SW480 (cell line): Measurements from ENCODE around the gene UNC5A.
A peak's percentile ranks its signal among the peaks of the same experiment; 100 is the strongest.

ENCODE experiments used
- DNase-seq: peaks from one replicate; pipeline ENCODE4 v3.0.0-alpha.2; 2016; ENCODE audit warnings: low spot score

Gene UNC5A

GRCh38 chr5:176810081-176810597, at the start of gene UNC5A:
Gene UNC5A, plus strand, starts transcription at chr5:176810559. Its CDS starts 192 bp downstream, at chr5:176810751.
- no peak for DNase-seq

- no peak for DNase-seq
Measured at GRCh38 chr5:176761755-176762154, 48.6 kb upstream of the UNC5A start.

GRCh38 chr5:176762489-176762888, 47.9 kb upstream of the UNC5A start:
- peak; percentile 77 for DNase-seq

DNA sequence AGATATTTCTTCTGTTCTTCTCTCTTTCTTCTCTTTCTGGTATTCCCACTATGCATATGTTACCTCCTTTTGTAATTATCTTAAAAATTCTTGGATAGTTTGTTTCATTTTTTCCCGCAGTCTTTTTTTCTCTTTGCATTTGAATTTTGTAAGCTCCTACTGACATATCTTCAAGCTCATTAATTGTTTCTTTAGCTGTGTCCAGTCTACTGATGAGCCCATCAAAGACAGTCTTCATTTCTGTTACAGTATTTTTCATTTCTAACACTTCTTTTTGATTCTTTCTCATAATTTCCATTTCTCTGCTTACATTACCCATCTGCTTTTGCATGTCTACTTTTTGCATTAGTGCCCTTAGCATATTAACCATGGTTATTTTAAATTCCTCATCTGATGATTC, 44.7 kb upstream of the UNC5A start:
- no peak for DNase-seq

- no peak for DNase-seq
Measured at GRCh38 chr5:176768174-176768970, 42.0 kb upstream of the UNC5A start.

DNA sequence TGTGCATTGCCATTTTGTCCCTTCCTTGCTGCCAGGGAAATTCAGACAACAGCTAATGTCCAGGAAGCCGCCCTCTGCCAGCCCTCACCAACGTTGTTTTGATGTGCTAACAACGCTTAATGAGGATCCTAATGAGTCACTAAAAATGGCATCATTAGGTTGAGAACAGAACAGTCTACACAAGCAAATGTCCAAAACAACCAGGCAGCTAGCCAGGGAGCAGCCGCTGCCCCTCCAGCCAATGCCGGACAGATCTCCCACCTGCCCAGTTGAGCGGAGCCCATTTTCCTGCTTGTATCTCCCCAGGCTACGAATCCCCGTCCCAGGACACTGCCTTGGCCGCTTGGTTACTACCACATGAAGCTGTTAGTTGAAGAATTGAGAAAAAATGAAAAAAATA, 40.4 kb upstream of the UNC5A start:
- DNase-seq: no peak

GRCh38 chr5:176770431-176770830, 39.9 kb upstream of the UNC5A start:
- DNase-seq: no peak

DNA sequence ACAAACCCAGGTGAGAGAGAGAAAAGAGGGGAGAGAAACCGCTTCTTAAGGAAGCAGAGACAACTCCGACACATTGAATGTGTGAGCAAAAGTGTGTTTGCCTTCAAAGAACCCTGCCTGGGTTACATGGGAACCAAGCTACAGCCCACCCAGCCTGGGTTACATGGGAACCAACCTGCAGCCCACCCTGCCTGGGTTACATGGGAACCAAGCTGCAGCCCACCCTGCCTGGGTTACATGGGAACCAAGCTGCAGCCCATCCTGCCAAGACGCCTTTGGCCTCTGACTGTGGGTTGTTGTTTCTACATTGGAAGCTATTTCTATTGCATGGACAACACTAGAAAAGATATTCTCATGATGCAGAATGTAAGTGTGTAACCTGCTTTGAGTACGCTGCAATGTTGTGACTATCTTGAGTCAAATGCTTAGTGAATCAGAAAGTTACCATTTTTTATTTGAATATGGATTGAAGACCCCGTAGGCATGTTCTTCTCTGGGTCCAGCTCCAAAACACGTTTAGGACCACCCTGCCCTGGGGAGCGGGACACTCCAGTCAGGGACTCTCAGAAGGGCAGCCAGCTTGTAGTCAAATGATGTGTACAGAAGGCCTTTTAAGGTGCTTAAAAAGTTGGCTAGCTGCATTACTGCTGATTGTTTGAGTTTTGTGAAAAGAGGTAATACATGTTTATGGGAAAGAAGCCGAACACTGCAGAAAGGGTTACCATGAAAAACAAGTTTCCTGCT, 39.1 kb upstream of the UNC5A start:
- no peak for DNase-seq

GRCh38 chr5:176772271-176773210, 37.8 kb upstream of the UNC5A start:
- DNase-seq: no peak

- no peak for DNase-seq
Measured at GRCh38 chr5:176773408-176774035, 36.8 kb upstream of the UNC5A start.

DNA sequence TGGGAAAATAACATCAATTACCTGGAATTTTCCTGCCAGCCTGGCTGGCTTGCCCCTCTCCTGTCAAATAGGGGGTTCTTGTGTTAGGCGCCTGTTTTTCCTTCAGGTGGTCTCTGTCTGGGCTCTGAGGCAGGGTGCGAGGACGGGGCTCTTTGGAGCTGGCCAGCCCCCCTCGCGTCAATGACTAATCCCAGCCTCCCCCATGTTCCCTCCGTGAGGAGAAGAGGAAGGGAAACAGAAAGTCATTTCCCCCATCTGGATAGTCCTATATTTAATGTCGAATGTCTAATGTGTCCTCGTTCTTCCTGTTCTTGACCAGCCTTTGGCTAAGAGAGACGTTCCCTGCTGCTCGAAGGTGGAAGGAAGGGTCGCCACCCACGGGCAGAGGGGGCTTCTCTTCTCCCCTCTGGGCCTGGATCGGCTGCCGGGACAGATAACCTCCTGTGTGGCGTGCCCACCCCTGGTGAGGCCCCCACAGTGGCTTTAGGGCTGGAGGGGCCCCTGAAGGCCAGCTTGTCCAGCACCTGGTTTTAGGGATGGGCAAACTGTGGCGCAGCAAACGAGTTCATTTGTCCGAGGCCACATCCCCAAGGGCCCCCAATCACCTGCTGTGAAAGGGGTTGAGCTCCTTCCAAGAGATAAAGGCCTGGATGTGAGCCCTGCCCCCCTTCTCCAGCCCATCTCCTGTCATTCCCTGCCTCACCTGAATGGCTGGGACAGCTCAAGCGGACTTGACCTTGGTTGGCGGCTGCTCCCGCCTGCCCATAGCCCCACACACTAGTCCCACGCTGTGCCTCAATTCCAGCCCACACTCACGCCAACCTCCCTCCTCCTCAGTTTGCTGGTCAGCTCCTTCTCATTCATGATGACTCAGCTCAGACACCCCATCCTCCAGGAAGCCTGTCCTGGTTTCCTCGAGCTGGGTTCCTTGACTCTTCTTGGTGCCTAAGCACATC, 35.9 kb upstream of the UNC5A start:
- DNase-seq: no peak

GRCh38 chr5:176775409-176775808, 35.0 kb upstream of the UNC5A start:
- DNase-seq: no peak

GRCh38 chr5:176776141-176776865, 34.1 kb upstream of the UNC5A start:
- no peak for DNase-seq

DNA sequence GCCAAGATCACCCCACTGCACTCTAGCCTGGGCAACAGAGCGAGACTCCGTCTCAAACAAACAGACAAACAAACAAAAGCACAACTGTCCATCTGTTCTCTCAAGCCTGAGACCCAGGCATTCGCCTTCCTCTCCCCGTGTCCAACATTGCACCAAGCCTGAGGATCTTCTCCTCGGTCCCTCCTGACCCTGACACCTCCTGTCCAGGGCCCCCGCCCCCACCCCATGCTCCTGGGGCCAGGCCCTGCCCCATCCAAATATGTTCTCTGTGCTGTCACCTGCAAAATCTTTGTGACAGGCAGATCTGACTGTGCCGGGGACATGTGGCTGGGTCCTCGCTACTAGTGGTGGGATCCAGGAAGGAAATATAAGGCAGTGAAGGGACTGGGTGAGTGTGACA, 33.4 kb upstream of the UNC5A start:
- no peak for DNase-seq

DNA sequence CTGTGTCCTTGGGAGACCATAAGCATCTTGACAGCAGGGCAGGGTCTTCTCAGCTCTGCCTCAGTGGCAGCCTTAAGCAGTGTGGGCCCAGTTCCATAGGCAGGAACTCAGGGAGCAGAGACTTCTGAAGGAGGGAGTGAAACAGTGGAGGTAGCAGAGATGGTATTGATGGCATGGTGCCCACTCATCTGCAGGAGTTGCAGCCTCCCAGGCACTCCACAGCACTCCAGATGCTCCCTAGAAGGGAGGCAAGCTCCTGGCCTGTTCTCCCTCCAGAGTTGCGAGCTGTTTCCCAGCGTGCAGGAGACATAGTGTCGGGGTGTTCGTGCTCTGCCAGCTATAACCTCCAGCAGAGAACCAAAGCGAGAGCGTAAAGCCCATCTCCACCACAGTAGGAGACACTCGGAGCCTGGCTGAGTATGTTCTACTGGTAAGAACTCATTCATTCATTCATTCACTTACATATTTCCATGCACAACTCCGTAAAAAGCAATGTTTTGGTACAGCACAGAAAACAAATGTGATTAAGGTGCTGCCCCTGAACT, 31.4 kb upstream of the UNC5A start:
- no peak for DNase-seq

DNA sequence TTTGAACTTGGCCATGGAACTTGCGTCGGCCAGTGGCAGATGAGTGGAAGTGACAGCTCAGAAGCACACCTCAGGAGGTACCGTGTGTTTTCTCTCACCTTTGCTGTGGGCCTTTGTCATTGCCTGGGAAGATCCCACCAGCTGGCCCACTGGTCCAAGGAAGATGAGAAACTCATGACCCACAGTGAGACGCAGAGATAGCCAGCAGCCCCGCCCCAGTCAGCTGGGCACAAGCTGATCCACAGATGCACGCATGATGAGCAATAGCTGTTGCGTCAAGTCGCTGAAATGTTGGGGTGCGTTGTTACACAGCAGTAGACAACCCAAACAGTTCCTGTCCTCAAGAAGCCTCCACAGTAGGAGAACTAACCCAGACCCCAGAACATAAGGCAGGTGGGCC, 30.8 kb upstream of the UNC5A start:
- DNase-seq: no peak

GRCh38 chr5:176780176-176781053, 29.9 kb upstream of the UNC5A start:
- DNase-seq: no peak

DNA sequence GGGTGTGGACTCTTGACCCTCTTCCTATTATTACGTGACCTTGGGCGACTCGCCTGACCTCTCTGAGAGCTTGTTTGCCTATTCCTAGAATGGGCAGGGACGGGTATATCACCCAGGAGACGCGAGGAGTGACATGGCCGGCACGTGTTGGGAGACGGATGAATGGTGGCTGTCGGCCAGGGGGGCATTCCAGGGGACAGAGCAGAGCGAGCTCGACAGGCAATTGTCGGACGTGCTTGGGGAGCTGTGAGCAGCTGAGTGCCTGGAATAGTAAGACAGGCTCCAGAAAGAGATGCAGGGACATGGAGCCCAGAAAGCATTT, 29.3 kb upstream of the UNC5A start:
- no peak for DNase-seq
